LNCaP clone FGC (cell line): Measurements from ENCODE around the gene BRICD5.

Source experiments
- DNase-seq: peaks from one replicate; pipeline ENCODE4 v3.0.0-alpha.2; 2011; ENCODE audit warnings: low read depth
- H3K4me3 ChIP-seq: 2 replicates; pipeline ENCODE4 v1.5.1; 2011; ENCODE audit warnings: mild to moderate bottlenecking, low read depth, low read length, control low read depth
- CTCF ChIP-seq: IDR thresholded peaks from 2 replicates; pipeline ENCODE4 v1.5.1; 2012; ENCODE audit warnings: mild to moderate bottlenecking; ENCODE audit not compliant: control insufficient read depth, insufficient read depth; ENCODE audit errors: extremely low read depth

Gene BRICD5

GRCh38 chr16:2236337-2237101, 25.9 kb upstream of the BRICD5 start, which contains the start of gene DNASE1L2:
TSS of gene DNASE1L2 (plus strand) at chr16:2236444. CDS start at chr16:2236817, 373 bp downstream.
- DNase-seq: no peak
- TF ChIP-seq CTCF: no peak
- no peak within 1 kb of the TSS for H3K4me3 ChIP-seq

- no peak for TF ChIP-seq CTCF
- no peak overlapping the region for H3K4me3 ChIP-seq
- DNase-seq: no peak
Measured at GRCh38 chr16:2235695-2236336, 25.2 kb upstream of the BRICD5 start.

GRCh38 chr16:2235234-2235651, 24.6 kb upstream of the BRICD5 start:
- DNase-seq: no peak

GRCh38 chr16:2234813-2235170, 24.1 kb upstream of the BRICD5 start:
- H3K4me3 ChIP-seq: no peak overlapping the region
- no peak for TF ChIP-seq CTCF
- no peak for DNase-seq

More at GRCh38 chr16:2235234-2235651, 24.6 kb upstream of the BRICD5 start:
- no peak overlapping the region for H3K4me3 ChIP-seq
- no peak for TF ChIP-seq CTCF

- DNase-seq: no peak
- no peak for TF ChIP-seq CTCF
- no peak overlapping the region for H3K4me3 ChIP-seq
Measured at GRCh38 chr16:2233872-2234812, 23.5 kb upstream of the BRICD5 start.

GRCh38 chr16:2233046-2233775, 22.5 kb upstream of the BRICD5 start:
- no peak for DNase-seq
- no peak for TF ChIP-seq CTCF
- no peak overlapping the region for H3K4me3 ChIP-seq
